H9 (cell line): Measurements from ENCODE around the gene AP1S3. TPM values are rescaled to one million over a fixed set of nuclear protein-coding genes. Genes with fewer than 3 reads are reported as not detected.

Experiments
- DNase-seq: peaks from one replicate; pipeline ENCODE4 v3.0.0-alpha.2; 2017
- H2AFZ ChIP-seq: one replicate; pipeline ENCODE4 v1.6.1; 2013; ENCODE audit warnings: mild to moderate bottlenecking, low read length, control low read depth, moderate library complexity
- H2AK5ac ChIP-seq: 2 replicates; pipeline ENCODE4 v1.6.1; 2013; ENCODE audit warnings: low read length, control low read depth, mixed read lengths; ENCODE audit not compliant: insufficient read length
- H2BK120ac ChIP-seq: one replicate; pipeline ENCODE4 v1.6.1; 2013; ENCODE audit warnings: low read depth, mild to moderate bottlenecking, low read length, control low read depth, inconsistent platforms; ENCODE audit not compliant: poor library complexity, severe bottlenecking
- H2BK12ac ChIP-seq: 2 replicates; pipeline ENCODE4 v1.6.1; 2013; ENCODE audit warnings: low read length, control low read depth, mixed read lengths, low read depth; ENCODE audit not compliant: insufficient read length
- H2BK15ac ChIP-seq: 2 replicates; pipeline ENCODE4 v1.6.1; 2013; ENCODE audit warnings: low read depth, low read length, control low read depth
- H2BK20ac ChIP-seq: one replicate; pipeline ENCODE4 v1.6.1; 2013; ENCODE audit warnings: low read depth, mild to moderate bottlenecking, low read length, control low read depth, inconsistent platforms; ENCODE audit not compliant: poor library complexity, severe bottlenecking
- H2BK5ac ChIP-seq: 2 replicates; pipeline ENCODE4 v1.6.1; 2013; ENCODE audit warnings: low read length, control low read depth, mixed read lengths; ENCODE audit not compliant: insufficient read length
- H3K14ac ChIP-seq: 2 replicates; pipeline ENCODE4 v1.6.1; 2013; ENCODE audit warnings: low read length, control low read depth; ENCODE audit not compliant: insufficient read depth
- H3K18ac ChIP-seq: 2 replicates; pipeline ENCODE4 v1.6.1; 2013; ENCODE audit warnings: low read depth, mild to moderate bottlenecking, mixed read lengths, low read length, control low read depth; ENCODE audit not compliant: insufficient read length
- H3K23ac ChIP-seq: 2 replicates; pipeline ENCODE4 v1.6.1; 2013; ENCODE audit warnings: low read length, control low read depth, mixed read lengths, low read depth; ENCODE audit not compliant: insufficient read length
- H3K23me2 ChIP-seq: 2 replicates; pipeline ENCODE4 v1.6.1; 2013; ENCODE audit warnings: low read depth, mild to moderate bottlenecking, mixed read lengths, low read length, control low read depth; ENCODE audit not compliant: insufficient read length, poor library complexity, severe bottlenecking
- H3K27ac ChIP-seq: 2 replicates; pipeline ENCODE4 v1.5.1; 2013; ENCODE audit warnings: low read length, control low read depth, mixed read lengths, low read depth; ENCODE audit not compliant: insufficient read length
- H3K27me3 ChIP-seq: 2 replicates; pipeline ENCODE4 v1.6.1; 2013; ENCODE audit warnings: low read length, control low read depth, inconsistent platforms; ENCODE audit not compliant: insufficient read depth
- H3K4ac ChIP-seq: 2 replicates; pipeline ENCODE4 v1.6.1; 2013; ENCODE audit warnings: low read depth, mild to moderate bottlenecking, control low read depth, inconsistent platforms, low read length, moderate library complexity
- H3K4me1 ChIP-seq: 2 replicates; pipeline ENCODE4 v1.6.1; 2013; ENCODE audit warnings: low read length, control low read depth, inconsistent platforms; ENCODE audit not compliant: insufficient read depth
- H3K4me2 ChIP-seq: 2 replicates; pipeline ENCODE4 v1.6.1; 2013; ENCODE audit warnings: low read length, control low read depth, mixed read lengths; ENCODE audit not compliant: insufficient read length, insufficient read depth
- H3K56ac ChIP-seq: 2 replicates; pipeline ENCODE4 v1.6.1; 2013; ENCODE audit warnings: low read depth, mild to moderate bottlenecking, mixed read lengths, low read length, control low read depth; ENCODE audit not compliant: insufficient read length
- H3K79me1 ChIP-seq: 2 replicates; pipeline ENCODE4 v1.6.1; 2013; ENCODE audit warnings: low read depth, mild to moderate bottlenecking, moderate library complexity, low read length, control low read depth, inconsistent platforms; ENCODE audit not compliant: insufficient read depth, poor library complexity, severe bottlenecking
- H3K79me2 ChIP-seq: 2 replicates; pipeline ENCODE4 v1.6.1; 2013; ENCODE audit warnings: low read length, control low read depth, inconsistent platforms; ENCODE audit not compliant: insufficient read depth
- H3K9ac ChIP-seq: 2 replicates; pipeline ENCODE4 v1.6.1; 2013; ENCODE audit warnings: low read length, control low read depth, mixed read lengths; ENCODE audit not compliant: insufficient read length; ENCODE audit errors: extremely low read depth
- H3K9me3 ChIP-seq: one replicate; pipeline ENCODE4 v1.6.1; 2013; ENCODE audit warnings: low read depth, low read length, inconsistent platforms; ENCODE audit not compliant: control insufficient read depth
- H3T11ph ChIP-seq: one replicate; pipeline ENCODE4 v1.6.1; 2013; ENCODE audit warnings: mild to moderate bottlenecking, low read length, control low read depth, inconsistent platforms
- H4K20me1 ChIP-seq: one replicate; pipeline ENCODE4 v1.6.1; 2013; ENCODE audit not compliant: control insufficient read depth, insufficient read length, insufficient read depth
- H4K5ac ChIP-seq: 2 replicates; pipeline ENCODE4 v1.6.1; 2013; ENCODE audit warnings: low read depth, mild to moderate bottlenecking, mixed read lengths, low read length, control low read depth; ENCODE audit not compliant: insufficient read length
- H4K8ac ChIP-seq: replicated peaks from 2 replicates; pipeline ENCODE4 v1.6.1; 2013; ENCODE audit warnings: low read length, control low read depth, mixed read lengths, low read depth; ENCODE audit not compliant: insufficient read length
- H4K91ac ChIP-seq: 2 replicates; pipeline ENCODE4 v1.6.1; 2013; ENCODE audit warnings: low read depth, mild to moderate bottlenecking, moderate library complexity, mixed read lengths, low read length, control low read depth; ENCODE audit not compliant: insufficient read length
- H3K27ac Mint-ChIP-seq, 3 experiments: 2 replicates in 2 of 3; 3 replicates in 1 of 3; pipeline ENCODE4 v1.8.0; 2020 to 2021; ENCODE audit warnings: mixed read lengths in 3 of 3, mild to moderate bottlenecking in 1 of 3, moderate library complexity in 1 of 3
- H3K27me3 Mint-ChIP-seq: 2 replicates; pipeline ENCODE4 v1.8.0; 2021; ENCODE audit warnings: low read depth, mild to moderate bottlenecking, moderate library complexity, mixed read lengths
- H3K36me3 Mint-ChIP-seq, 3 experiments: 2 replicates in 2 of 3; 3 replicates in 1 of 3; pipeline ENCODE4 v1.8.0; 2020 to 2021; ENCODE audit warnings: low read depth in 3 of 3, mixed read lengths in 3 of 3; ENCODE audit not compliant: insufficient read depth in 1 of 3
- H3K4me1 Mint-ChIP-seq, 2 experiments: 2 replicates each; pipeline ENCODE4 v1.8.0; 2020; ENCODE audit warnings: mixed read lengths in 2 of 2
- H3K4me3 Mint-ChIP-seq, 2 experiments: 2 replicates in 1 of 2; 3 replicates in 1 of 2; pipeline ENCODE4 v1.8.0; 2020 to 2021; ENCODE audit warnings: mild to moderate bottlenecking in 2 of 2, mixed read lengths in 2 of 2, moderate library complexity in 1 of 2
- H3K9me3 Mint-ChIP-seq, 2 experiments: 2 replicates in 1 of 2; 3 replicates in 1 of 2; pipeline ENCODE4 v1.8.0; 2020; ENCODE audit warnings: mild to moderate bottlenecking in 2 of 2, mixed read lengths in 2 of 2, moderate library complexity in 1 of 2
- WGBS: extraction: QIAGEN DNeasy Blood & Tissue Kit; methylation state at CpG from one replicate; pipeline ENCODE4 v1.1.7; 2013; ENCODE audit warnings: missing lambda C conversion rate, low lambda C conversion rate, mixed read lengths; ENCODE audit not compliant: insufficient read length; ENCODE audit errors: extremely low coverage; 5-methylcytosine and 5-hydroxymethylcytosine counted together
- total RNA-seq: library from RNA; stranded (reverse); gene quantifications from 2 replicates; pipeline ENCODE4 v1.2.1, GENCODE V29; 2021
- TF ChIP-seq, protein P1 (sequence below): fragments of 200-600 bp; sonication (generic); conservative IDR thresholded peaks from 3 replicates; pipeline ENCODE4 v1.8.0; 2021; ENCODE audit warnings: antibody characterized with exemption, mild to moderate bottlenecking

Gene AP1S3
- total RNA-seq, 1 experiment from 2014 or later = 8.7 TPM

DNA sequence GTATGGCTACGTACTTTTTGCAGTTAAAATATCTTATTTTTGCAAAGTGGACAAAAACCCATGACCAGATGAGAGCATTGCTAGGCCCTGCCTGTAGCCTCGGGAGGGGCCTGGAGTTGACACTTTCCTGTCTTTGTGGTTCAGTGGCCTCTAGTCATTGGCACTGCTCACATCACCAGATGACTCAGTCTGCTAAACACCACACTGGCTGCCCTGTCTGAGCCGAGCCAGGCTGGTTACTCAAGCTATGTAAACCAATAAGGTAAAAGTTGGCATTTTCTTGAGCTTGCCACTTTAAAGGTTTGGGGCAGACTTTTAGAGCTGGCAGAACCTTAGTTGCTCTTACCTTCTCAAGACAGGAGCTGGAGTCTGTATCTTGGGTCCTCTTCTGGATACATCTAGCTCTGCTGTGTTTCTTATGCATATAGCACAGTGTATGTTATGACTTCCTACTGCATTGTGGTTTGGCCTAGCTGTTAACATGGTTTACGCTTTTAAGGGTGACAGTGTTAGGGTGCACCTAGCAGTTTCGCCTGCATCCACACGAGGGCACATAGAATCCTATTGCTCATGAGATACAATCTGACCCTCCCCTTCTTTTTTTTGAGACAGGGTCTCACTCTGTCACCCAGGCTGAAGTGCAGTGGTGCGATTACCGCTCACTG lies 76.4 kb downstream of the AP1S3 start:
- no peak overlapping the region for H3K27ac Mint-ChIP-seq
- TF ChIP-seq, protein P1, sequence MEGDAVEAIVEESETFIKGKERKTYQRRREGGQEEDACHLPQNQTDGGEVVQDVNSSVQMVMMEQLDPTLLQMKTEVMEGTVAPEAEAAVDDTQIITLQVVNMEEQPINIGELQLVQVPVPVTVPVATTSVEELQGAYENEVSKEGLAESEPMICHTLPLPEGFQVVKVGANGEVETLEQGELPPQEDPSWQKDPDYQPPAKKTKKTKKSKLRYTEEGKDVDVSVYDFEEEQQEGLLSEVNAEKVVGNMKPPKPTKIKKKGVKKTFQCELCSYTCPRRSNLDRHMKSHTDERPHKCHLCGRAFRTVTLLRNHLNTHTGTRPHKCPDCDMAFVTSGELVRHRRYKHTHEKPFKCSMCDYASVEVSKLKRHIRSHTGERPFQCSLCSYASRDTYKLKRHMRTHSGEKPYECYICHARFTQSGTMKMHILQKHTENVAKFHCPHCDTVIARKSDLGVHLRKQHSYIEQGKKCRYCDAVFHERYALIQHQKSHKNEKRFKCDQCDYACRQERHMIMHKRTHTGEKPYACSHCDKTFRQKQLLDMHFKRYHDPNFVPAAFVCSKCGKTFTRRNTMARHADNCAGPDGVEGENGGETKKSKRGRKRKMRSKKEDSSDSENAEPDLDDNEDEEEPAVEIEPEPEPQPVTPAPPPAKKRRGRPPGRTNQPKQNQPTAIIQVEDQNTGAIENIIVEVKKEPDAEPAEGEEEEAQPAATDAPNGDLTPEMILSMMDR = peak; percentile 61

More for the DNA sequence above, 76.4 kb downstream of the AP1S3 start:
- no peak overlapping the region for H2AFZ ChIP-seq
- H3K14ac ChIP-seq = no peak overlapping the region
- no peak overlapping the region for H2BK15ac ChIP-seq
- H3K79me2 ChIP-seq = no peaks in the 10 kb centered on the region
- no peak overlapping the region for H3K4me2 ChIP-seq
- H3K4me1 ChIP-seq = no peaks in the 10 kb centered on the region
- H3K4me3 Mint-ChIP-seq = no peak overlapping the region
- no peak overlapping the region for H3K4ac ChIP-seq
- no peak overlapping the region for H3T11ph ChIP-seq
- no peaks in the 10 kb centered on the region for H3K9me3 Mint-ChIP-seq
- no peaks in the 10 kb centered on the region for H3K36me3 Mint-ChIP-seq
- no peak overlapping the region for H2AK5ac ChIP-seq
- no peak overlapping the region for H2BK5ac ChIP-seq
- WGBS = no CpG with 5 or more reads among the region's 8 CpGs
- no peak overlapping the region for H3K23ac ChIP-seq
- H3K27ac ChIP-seq = no peak overlapping the region
- no peak overlapping the region for H4K8ac ChIP-seq
- no peak overlapping the region for H2BK12ac ChIP-seq
- H3K23me2 ChIP-seq = no peaks in the 10 kb centered on the region
- no peak overlapping the region for H3K18ac ChIP-seq
- no peak overlapping the region for H2BK120ac ChIP-seq
- no peaks in the 10 kb centered on the region for H3K4me1 Mint-ChIP-seq
- no peaks in the 10 kb centered on the region for H4K20me1 ChIP-seq
- no peak overlapping the region for H3K56ac ChIP-seq
- no peaks in the 10 kb centered on the region for H3K27me3 Mint-ChIP-seq
- no peaks in the 10 kb centered on the region for H3K9me3 ChIP-seq
- no peaks in the 10 kb centered on the region for H3K79me1 ChIP-seq
- H3K9ac ChIP-seq = no peak overlapping the region
- H4K91ac ChIP-seq = no peak overlapping the region
- no peak overlapping the region for H2BK20ac ChIP-seq
- H3K27me3 ChIP-seq = no peaks in the 10 kb centered on the region
- no peak overlapping the region for H4K5ac ChIP-seq
- peak; percentile 47 for DNase-seq
